Activated T-cell treated with anti-CD3 and anti-CD28 coated beads, Interleukin-2, amount 50 U/mL, for 4 hours (primary cell): ENCODE data around the gene CACNA2D1. TPM values are rescaled to one million over a fixed set of nuclear protein-coding genes. Genes with fewer than 3 reads are reported as not detected.
"Not testable (repeated sequence)": the region's sequence is repeated elsewhere in the genome, so short reads cannot be mapped to it uniquely, and the experiment has no call there.

Source experiments
- ATAC-seq, 2 donors: fragments of 200-7000 bp; cut with Tn5 transposase; one replicate each; pipeline ENCODE4 v1.10.0; 2021
- DNase-seq: peaks from one replicate; pipeline ENCODE4 v3.0.0-alpha.2; 2020
- H3K27me3 Mint-ChIP-seq: one replicate; pipeline ENCODE4 v1.8.0; 2021; ENCODE audit warnings: low read depth, mixed read lengths
- H3K36me3 Mint-ChIP-seq: one replicate; pipeline ENCODE4 v1.8.0; 2022; ENCODE audit warnings: mixed read lengths; ENCODE audit not compliant: insufficient read depth
- H3K4me1 Mint-ChIP-seq: one replicate; pipeline ENCODE4 v1.8.0; 2021; ENCODE audit warnings: low read depth, mixed read lengths
- H3K4me3 Mint-ChIP-seq: one replicate; pipeline ENCODE4 v1.8.0; 2021; ENCODE audit warnings: mild to moderate bottlenecking, moderate library complexity, mixed read lengths
- H3K9me3 Mint-ChIP-seq: one replicate; pipeline ENCODE4 v1.8.0; 2021; ENCODE audit warnings: mixed read lengths
- total RNA-seq, 3 donors: library from RNA; stranded (reverse); gene quantifications; one replicate each; pipeline ENCODE4 v1.2.1, GENCODE V29; 2021

Gene CACNA2D1
- total RNA-seq, 3 donors from 2014 or later, result 0.03 to 0.24 (median 0.18) TPM

DNA sequence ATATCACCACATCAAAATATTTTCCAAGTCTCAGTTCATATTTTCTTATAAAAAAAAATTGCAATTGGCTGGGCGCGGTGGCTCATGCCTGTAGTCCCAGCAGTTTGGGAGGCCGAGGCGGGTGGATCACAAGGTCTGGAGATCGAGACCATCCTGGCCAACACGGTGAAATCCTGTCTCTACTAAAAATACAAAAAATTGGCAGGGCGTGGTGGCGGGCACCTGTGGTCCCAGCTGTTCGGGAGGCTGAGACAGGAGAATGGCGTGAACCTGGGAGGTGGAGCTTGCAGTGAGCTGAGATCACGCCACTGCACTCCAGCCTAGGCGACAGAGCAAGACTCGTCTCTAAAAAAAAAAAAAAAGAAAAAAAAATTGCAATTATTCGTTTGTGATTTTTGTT is 303.0 kb downstream of the CACNA2D1 start:
- H3K4me1 Mint-ChIP-seq, DNase-seq, H3K4me3 Mint-ChIP-seq, H3K9me3 Mint-ChIP-seq, H3K27me3 Mint-ChIP-seq, ATAC-seq, H3K36me3 Mint-ChIP-seq: not testable (repeated sequence)

DNA sequence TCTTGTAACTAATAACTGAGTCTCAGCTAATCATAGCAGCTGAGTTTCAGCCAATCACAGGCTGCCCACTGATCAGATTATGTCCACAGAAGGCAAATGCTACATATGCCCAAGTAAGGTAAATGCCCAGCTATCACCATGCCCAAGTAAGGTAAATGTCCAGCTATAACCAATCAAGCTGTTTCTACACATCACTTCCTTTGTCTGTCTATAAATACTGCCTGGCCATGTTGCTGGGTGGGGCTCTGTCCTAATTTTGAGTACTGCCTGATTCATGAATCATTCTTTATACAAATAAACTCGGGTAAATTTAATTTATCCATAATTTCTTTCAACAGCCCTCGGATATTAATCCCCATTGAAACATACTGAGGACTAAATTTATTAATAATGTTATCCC is 312.4 kb downstream of the CACNA2D1 start:
- Mint-ChIP-seq H3K4me1 (no peaks in the 10 kb centered on the region), H3K27me3 (no peaks in the 10 kb centered on the region), H3K36me3 (no peaks in the 10 kb centered on the region), H3K4me3 (no peak overlapping the region), H3K9me3 (peaks cover 5% of the 10 kb centered on the region)
- ATAC-seq (no peak), DNase-seq (no peak)

DNA sequence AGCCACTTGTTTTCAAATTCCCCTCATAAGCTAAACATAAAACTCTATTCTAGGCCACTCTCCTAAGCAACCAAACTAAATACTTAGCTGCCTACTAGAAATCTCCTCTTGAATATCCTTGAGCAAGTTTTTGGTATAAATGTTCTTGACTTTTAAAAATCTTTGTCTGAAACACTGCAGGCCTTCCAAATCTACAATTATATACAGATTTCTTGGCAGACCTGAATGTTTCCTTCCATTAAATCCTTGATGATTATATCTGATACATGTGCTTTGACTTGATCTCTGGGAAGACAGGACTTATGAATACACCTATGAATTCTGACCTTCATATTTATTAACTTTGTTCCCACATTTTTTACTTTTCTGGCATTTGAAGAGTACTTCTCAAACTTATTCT is 314.5 kb downstream of the CACNA2D1 start:
- peaks cover 8% of the 10 kb centered on the region for H3K9me3 Mint-ChIP-seq
- no peaks in the 10 kb centered on the region for H3K4me1 Mint-ChIP-seq
- H3K36me3 Mint-ChIP-seq, result no peaks in the 10 kb centered on the region
- H3K4me3 Mint-ChIP-seq, result no peak overlapping the region
- DNase-seq (no peak), ATAC-seq (no peak)
- H3K27me3 Mint-ChIP-seq, result no peaks in the 10 kb centered on the region

DNA sequence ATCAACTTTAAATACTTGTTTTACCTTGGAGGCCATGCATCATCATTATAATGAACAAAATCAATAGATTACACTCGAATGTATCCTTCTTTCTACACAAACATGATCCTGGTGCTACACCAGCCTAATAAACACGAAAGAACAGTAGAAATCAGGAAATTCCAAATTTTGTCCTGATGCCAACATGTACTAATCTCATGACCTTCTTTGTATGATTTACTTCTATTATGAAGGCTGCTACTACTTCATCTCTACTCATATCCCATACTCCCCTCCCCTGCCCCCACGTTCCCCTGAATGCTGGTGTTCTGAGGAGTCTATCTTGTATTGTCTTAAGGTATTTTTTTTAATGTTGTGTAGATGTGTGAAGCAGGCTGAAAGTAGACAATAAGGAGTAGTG is 315.0 kb downstream of the CACNA2D1 start:
- DNase-seq, result no peak
- H3K4me3 Mint-ChIP-seq, result no peak overlapping the region
- H3K4me1 Mint-ChIP-seq, result no peaks in the 10 kb centered on the region
- H3K9me3 Mint-ChIP-seq, result peaks cover 8% of the 10 kb centered on the region
- no peaks in the 10 kb centered on the region for H3K36me3 Mint-ChIP-seq
- ATAC-seq, result no peak
- no peaks in the 10 kb centered on the region for H3K27me3 Mint-ChIP-seq

DNA sequence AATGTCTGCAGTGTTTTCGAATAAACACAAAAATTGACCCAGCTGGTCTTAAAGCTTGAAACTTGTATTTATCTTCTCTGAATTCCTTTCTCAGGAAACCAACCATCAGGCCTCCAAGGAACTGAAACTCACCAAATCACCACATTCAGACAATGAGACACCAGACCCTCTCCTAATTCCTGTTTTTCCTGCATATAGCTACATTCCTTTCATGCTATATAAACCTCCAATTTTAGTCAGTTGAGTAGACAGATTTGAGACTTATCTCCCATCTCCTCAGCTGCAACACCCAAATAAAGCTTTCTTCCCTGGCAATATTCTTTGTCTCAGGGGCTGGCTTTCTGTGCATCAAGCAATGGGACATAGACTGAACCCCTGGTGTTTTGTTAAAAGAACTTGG is 317.0 kb downstream of the CACNA2D1 start:
- Mint-ChIP-seq H3K36me3 (no peaks in the 10 kb centered on the region), H3K4me1 (no peaks in the 10 kb centered on the region), H3K4me3 (no peak overlapping the region), H3K27me3 (no peaks in the 10 kb centered on the region), H3K9me3 (peaks cover 8% of the 10 kb centered on the region)
- ATAC-seq, result no peak
- DNase-seq, result no peak

DNA sequence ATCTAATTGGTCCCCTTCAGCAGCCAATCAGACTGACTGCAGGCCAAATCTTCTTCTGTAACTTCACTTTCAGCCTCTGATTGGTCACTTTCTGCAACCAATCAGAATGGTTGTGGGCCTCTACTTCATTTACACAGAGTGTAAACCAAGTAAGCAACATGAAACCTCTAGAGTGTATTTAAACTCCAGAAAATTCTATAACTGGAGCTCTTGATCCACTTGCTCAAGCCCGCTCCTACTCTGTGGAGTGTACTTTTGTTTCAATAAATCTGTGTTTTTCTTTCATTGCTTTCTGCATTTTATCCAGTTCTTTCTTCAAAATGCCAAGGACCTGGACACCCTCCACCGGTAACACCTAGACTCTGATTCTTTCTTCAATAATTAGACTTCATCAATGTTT is 319.1 kb downstream of the CACNA2D1 start:
- DNase-seq (no peak), ATAC-seq (no peak)
- Mint-ChIP-seq H3K36me3 (no peaks in the 10 kb centered on the region), H3K9me3 (peaks cover 8% of the 10 kb centered on the region), H3K4me1 (no peaks in the 10 kb centered on the region), H3K27me3 (no peaks in the 10 kb centered on the region), H3K4me3 (no peak overlapping the region)

DNA sequence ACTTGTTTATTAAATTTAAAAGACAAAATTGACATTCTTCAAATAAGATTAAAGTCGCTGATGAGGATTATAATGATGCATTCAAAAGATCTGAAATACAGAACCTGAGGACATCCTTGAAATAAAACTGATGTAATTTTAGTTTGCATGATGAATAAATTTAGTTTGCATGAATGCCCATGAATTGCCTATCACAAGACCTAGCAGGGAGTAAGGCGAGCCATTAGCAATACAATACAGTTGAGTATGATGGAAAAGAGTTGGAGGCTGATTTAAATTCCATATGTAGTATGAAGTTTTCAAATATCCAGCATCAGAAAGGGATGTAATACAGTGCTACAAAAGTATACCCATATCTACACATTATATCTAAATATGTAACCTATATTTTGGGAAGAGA is 321.3 kb downstream of the CACNA2D1 start:
- H3K9me3 Mint-ChIP-seq, result peaks cover 3% of the 10 kb centered on the region
- ATAC-seq (no peak), DNase-seq (no peak)
- H3K4me1 Mint-ChIP-seq, result no peaks in the 10 kb centered on the region
- no peaks in the 10 kb centered on the region for H3K27me3 Mint-ChIP-seq
- no peaks in the 10 kb centered on the region for H3K36me3 Mint-ChIP-seq
- H3K4me3 Mint-ChIP-seq, result no peak overlapping the region

DNA sequence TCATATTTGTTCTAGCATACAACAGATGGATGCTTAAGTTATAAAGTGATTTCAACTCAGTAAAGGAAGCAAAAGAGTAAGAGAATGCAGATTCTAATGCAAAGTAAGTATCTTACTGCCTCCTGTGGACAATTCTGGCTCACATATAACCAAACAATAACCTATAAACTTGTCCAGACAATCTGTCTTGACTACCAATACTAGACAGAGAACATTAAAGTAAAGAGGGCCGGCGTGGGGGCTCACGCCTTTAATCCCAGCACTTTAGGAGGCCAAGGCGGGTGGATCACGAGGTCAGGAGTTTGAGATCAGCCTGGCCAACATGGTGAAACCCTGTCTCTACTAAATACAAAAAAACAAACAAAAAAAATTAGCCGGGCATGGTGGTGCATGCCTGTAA is 329.3 kb downstream of the CACNA2D1 start:
- DNase-seq (no peak), ATAC-seq (no peak)
- Mint-ChIP-seq H3K4me3 (no peak overlapping the region), H3K4me1 (no peaks in the 10 kb centered on the region), H3K27me3 (no peaks in the 10 kb centered on the region), H3K9me3 (peaks cover 3% of the 10 kb centered on the region), H3K36me3 (no peaks in the 10 kb centered on the region)

DNA sequence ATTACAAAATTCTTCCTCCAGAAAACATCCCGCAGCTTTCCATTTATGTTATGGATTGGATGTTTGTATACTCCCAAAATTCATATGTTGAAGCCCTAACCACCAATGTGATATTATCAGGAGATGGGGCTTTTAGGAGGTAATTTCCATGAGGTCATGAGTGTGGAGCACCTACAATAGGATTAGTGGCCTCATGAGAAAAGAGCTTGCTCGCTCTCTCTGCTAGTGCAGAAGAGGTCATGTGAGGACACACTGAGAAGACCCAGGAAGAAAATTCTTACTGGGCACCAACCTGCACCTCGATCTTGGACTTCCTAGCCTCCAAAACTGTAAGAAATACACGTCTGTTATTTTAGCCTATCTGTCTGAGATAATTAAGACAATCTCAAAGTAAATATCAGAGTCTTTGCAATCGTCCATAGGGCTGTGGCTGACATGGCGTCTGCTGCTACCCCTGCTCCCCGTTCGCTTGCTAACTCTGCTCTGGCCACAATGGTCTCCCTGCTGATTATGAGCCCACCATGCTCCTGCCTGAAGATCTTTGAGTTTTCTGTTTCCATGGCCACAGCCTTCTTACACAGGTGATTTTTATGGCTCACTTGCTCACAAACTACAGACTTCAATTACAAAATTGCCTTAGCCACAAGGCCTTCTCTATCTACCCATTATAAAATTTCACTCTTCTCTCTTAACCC is 333.3 kb downstream of the CACNA2D1 start:
- DNase-seq, result no peak
- ATAC-seq, result no peak
- no peaks in the 10 kb centered on the region for H3K27me3 Mint-ChIP-seq
- peaks cover 3% of the 10 kb centered on the region for H3K9me3 Mint-ChIP-seq
- H3K4me1 Mint-ChIP-seq, result no peaks in the 10 kb centered on the region
- H3K4me3 Mint-ChIP-seq, result no peak overlapping the region
- H3K36me3 Mint-ChIP-seq, result no peaks in the 10 kb centered on the region

DNA sequence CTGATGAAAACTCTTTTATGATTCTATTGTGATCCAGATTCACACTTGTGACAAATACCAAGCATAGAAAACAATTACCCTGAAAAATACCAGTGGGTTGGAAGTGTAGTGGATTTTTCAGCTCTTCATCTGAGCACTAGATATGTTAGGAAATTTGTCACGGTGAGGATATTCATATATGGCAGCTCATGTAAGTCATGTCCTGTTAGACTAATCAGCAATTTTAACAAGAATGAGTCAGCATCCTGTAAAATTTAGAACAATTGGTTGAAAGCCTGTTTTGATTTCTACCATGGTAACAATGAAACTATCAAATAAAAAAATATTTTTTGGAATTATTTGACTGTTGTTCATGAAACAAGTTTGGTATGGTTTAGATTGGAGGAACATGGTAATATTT is 334.3 kb downstream of the CACNA2D1 start:
- Mint-ChIP-seq H3K4me1 (no peaks in the 10 kb centered on the region), H3K27me3 (no peaks in the 10 kb centered on the region), H3K9me3 (peaks cover 3% of the 10 kb centered on the region), H3K36me3 (no peaks in the 10 kb centered on the region), H3K4me3 (no peak overlapping the region)
- no peak for DNase-seq
- no peak for ATAC-seq

DNA sequence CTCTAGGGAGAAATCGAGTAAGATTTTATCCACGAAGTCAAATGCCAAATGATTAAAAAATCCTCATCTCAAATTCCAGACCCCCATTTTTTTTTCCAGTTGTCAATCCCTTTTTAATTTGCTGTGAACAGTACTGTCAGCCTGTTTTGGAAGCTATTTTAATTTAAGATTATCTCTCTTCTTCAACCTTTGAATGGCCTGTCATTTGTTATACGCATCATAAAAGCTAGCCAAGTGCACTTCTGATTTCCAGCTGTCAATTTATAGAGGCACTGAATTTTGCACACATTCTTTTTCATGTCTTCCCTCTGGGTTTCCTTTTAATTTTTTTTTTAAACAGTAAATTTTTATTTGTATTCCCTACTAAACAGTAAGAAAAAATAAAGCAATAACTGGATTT is 337.4 kb downstream of the CACNA2D1 start:
- Mint-ChIP-seq H3K27me3 (no peaks in the 10 kb centered on the region), H3K36me3 (no peaks in the 10 kb centered on the region), H3K4me3 (no peak overlapping the region), H3K4me1 (no peaks in the 10 kb centered on the region), H3K9me3 (no peaks in the 10 kb centered on the region)
- ATAC-seq (no peak), DNase-seq (no peak)

DNA sequence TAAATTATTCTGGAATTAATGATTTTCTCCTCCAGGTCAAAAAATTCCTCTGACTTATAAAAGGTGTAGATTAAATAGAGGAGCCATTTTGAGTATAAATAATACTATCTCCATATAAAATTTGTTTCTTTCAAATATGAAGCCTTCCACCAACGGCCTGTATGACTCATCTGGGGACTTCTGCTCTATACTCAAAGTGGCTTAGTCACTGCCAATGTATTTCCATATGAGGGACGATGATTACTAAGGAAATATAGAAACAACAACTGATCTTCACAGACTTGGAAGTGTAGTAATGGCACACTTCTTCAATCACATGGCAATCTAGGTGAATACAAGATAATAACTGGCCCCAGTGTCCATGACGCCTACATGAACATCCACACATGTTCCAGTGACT is 338.1 kb downstream of the CACNA2D1 start:
- H3K9me3 Mint-ChIP-seq, result no peaks in the 10 kb centered on the region
- no peaks in the 10 kb centered on the region for H3K4me1 Mint-ChIP-seq
- DNase-seq, result no peak
- H3K4me3 Mint-ChIP-seq, result no peak overlapping the region
- ATAC-seq, result no peak
- H3K27me3 Mint-ChIP-seq, result no peaks in the 10 kb centered on the region
- H3K36me3 Mint-ChIP-seq, result no peaks in the 10 kb centered on the region

DNA sequence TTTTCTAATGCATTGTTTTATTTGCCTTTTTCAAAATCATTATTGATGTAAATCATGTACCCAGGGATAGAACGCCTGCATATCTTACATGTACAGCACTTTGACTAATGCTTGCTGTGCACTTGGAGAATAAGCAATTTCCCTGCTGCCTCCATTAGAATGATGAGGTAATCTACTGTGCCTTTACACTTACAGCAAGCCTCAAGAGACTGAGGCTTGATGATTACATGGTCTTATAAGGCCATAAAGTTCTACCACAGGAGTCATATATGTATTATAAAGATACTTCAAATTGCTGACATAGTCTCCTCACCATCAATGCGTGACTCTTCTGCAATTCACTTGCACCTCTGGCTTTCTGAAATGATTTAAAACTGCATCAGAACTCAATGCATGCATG is 345.2 kb downstream of the CACNA2D1 start:
- ATAC-seq (no peak), DNase-seq (no peak)
- H3K9me3 Mint-ChIP-seq, result no peaks in the 10 kb centered on the region
- no peaks in the 10 kb centered on the region for H3K36me3 Mint-ChIP-seq
- no peaks in the 10 kb centered on the region for H3K4me1 Mint-ChIP-seq
- H3K4me3 Mint-ChIP-seq, result no peak overlapping the region
- no peaks in the 10 kb centered on the region for H3K27me3 Mint-ChIP-seq

DNA sequence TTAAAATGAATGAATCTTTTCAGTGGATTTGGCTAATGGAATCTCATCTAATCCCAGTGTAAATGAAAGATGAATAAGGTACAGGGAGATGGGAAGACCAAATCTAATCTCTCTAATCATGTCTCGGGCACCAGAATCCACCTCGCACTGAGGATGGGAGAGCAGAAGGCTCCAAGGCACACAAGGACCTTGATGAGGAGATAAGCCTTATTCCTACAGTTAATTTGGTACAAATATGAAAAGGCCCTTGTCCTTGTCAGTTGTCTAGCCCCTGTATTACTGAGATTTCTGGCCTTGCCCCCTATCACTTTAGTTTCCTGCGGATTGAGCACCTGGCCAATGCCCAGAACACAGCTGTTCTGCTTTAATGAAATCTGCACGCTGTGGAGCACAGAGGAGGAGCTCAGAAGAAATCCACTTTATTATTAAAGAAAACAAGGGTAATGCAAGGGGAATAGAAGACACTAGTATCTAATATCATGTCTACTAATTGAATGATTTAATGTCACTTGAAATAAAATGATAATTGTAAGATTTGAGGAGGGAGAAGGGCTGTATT is 352.4 kb downstream of the CACNA2D1 start:
- Mint-ChIP-seq H3K36me3 (no peaks in the 10 kb centered on the region), H3K4me1 (no peaks in the 10 kb centered on the region), H3K4me3 (no peak overlapping the region), H3K27me3 (no peaks in the 10 kb centered on the region), H3K9me3 (no peaks in the 10 kb centered on the region)
- no peak for ATAC-seq
- no peak for DNase-seq

DNA sequence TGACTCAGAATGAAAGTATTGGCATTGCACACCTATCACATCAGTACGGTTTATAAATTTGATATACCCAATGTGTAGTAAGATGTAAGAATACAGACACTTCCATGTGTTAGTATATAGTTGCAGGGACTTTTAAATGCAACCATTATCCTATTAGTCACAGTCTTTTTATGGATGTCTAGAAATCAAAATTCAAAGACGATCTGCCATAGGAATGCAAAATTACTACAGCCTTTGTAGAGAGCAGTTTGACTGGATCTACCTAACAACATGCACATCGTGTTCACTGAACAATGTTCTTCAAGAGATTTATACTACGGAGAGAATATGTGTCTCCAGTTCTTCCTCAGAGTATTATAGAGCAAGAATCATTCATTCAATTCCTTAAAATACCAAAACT is 356.5 kb downstream of the CACNA2D1 start:
- Mint-ChIP-seq H3K27me3 (no peaks in the 10 kb centered on the region), H3K36me3 (no peaks in the 10 kb centered on the region), H3K4me1 (no peaks in the 10 kb centered on the region), H3K9me3 (peaks cover 8% of the 10 kb centered on the region), H3K4me3 (no peak overlapping the region)
- ATAC-seq (no peak), DNase-seq (no peak)
